GM21825 (cell line): ENCODE data around the gene RPS23.

Source experiments
- ATAC-seq: cut with Tn5 transposase; IDR thresholded peaks from one replicate; pipeline ENCODE4 v1.9.1; 2021; ENCODE audit warnings: mild to moderate bottlenecking, moderate library complexity; ENCODE audit not compliant: unreplicated experiment

RPS23 gene

GRCh38 chr5:82277987-82278710, at the start of gene RPS23:
RPS23 (minus strand) TSS chr5:82278354; CDS start chr5:82278323, 31 bp downstream.
- peak; percentile 93 for ATAC-seq

- no peak for ATAC-seq
Measured at GRCh38 chr5:82327941-82328340, 49.8 kb upstream of the RPS23 start.

- no peak for ATAC-seq
Measured at GRCh38 chr5:82325996-82326395, 47.8 kb upstream of the RPS23 start.

- no peak for ATAC-seq
Measured at GRCh38 chr5:82325155-82325554, 47.0 kb upstream of the RPS23 start.

GRCh38 chr5:82320966-82321365, 42.8 kb upstream of the RPS23 start:
- ATAC-seq, result no peak

- ATAC-seq, result no peak
Measured at GRCh38 chr5:82319651-82320376, 41.7 kb upstream of the RPS23 start.

GRCh38 chr5:82319192-82319591, 41.0 kb upstream of the RPS23 start:
- no peak for ATAC-seq

- ATAC-seq, result no peak
Measured at GRCh38 chr5:82314964-82315758, 37.0 kb upstream of the RPS23 start.

- no peak for ATAC-seq
Measured at GRCh38 chr5:82313016-82313415, 34.9 kb upstream of the RPS23 start.

- ATAC-seq, result no peak
Measured at GRCh38 chr5:82312373-82312856, 34.3 kb upstream of the RPS23 start.

- ATAC-seq, result no peak
Measured at GRCh38 chr5:82309091-82309531, 31.0 kb upstream of the RPS23 start.

GRCh38 chr5:82308416-82308815, 30.3 kb upstream of the RPS23 start:
- no peak for ATAC-seq

- ATAC-seq, result no peak
Measured at GRCh38 chr5:82307451-82307850, 29.3 kb upstream of the RPS23 start.

GRCh38 chr5:82306151-82306550, 28.0 kb upstream of the RPS23 start:
- no peak for ATAC-seq

GRCh38 chr5:82301190-82301589, 23.0 kb upstream of the RPS23 start:
- no peak for ATAC-seq

GRCh38 chr5:82298668-82299067, 20.5 kb upstream of the RPS23 start:
- no peak for ATAC-seq

GRCh38 chr5:82297711-82298110, 19.6 kb upstream of the RPS23 start:
- ATAC-seq, result no peak

GRCh38 chr5:82296929-82297328, 18.8 kb upstream of the RPS23 start:
- ATAC-seq, result no peak

- ATAC-seq, result no peak
Measured at GRCh38 chr5:82295959-82296531, 17.9 kb upstream of the RPS23 start.

- no peak for ATAC-seq
Measured at GRCh38 chr5:82295144-82295543, 17.0 kb upstream of the RPS23 start.

- no peak for ATAC-seq
Measured at GRCh38 chr5:82291420-82291819, 13.3 kb upstream of the RPS23 start.
